Breast epithelium (tissue), 3 donors: ENCODE results near the gene RFT1.

ENCODE experiments used
- CTCF ChIP-seq, 3 donors: fragments of 450-650 bp; IDR thresholded peaks; one replicate each; pipeline ENCODE4 v1.5.1; 2016 to 2017; ENCODE audit warnings: antibody characterized with exemption in 3 of 3, mild to moderate bottlenecking in 3 of 3, moderate library complexity in 3 of 3
- POLR2A ChIP-seq: fragments of 450-650 bp; IDR thresholded peaks from one replicate; pipeline ENCODE4 v1.6.1; 2016; ENCODE audit warnings: antibody characterized with exemption, mild to moderate bottlenecking, moderate library complexity
- POLR2AphosphoS5 ChIP-seq, 3 donors: sonication (generic); formaldehyde crosslinking; IDR thresholded peaks; one replicate each; pipeline ENCODE4 v1.6.1; 2017; ENCODE audit warnings: antibody characterized with exemption in 3 of 3

DNA sequence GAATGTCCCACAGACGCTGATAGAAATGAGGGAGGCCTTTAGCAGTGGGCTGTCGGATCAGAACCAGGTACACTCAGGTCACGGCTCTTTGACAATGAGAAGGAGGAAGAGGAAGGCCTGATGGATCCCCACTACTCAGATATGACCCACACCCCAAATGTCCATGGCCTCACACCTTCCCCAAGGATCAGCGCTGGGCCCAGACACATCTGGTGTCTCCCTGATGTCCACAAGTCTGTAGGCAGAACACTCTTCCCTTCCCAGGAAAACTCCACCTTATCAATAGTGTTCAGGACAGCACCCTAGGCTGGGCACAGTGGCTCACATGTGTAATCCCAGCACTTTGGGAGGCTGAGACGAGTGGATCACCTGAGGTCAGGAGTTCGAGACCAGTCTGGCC, 51.1 kb downstream of the RFT1 start:
- TF ChIP-seq CTCF (IDR thresholded peaks at IDR 0.05) (no peak), POLR2A (no peak), POLR2AphosphoS5 (IDR thresholded peaks at IDR 0.05) (no peak)
